GM19193 (cell line): ENCODE measurements around the gene DCST2.

Source experiments
- POLR2A ChIP-seq: IDR thresholded peaks from 4 replicates; pipeline ENCODE4 v1.6.1; 2011; ENCODE audit not compliant: insufficient read depth, insufficient read length; ENCODE audit errors: extremely low read depth

The DCST2 gene

GRCh38 chr1:154996966-154997701 lies 36.4 kb downstream of the DCST2 start:
- TF ChIP-seq POLR2A, result no peak

GRCh38 chr1:154994591-154994990 lies 39.0 kb downstream of the DCST2 start:
- TF ChIP-seq POLR2A, result no peak

GRCh38 chr1:154994269-154994587 lies 39.4 kb downstream of the DCST2 start:
- no peak for TF ChIP-seq POLR2A

GRCh38 chr1:154993572-154994268 lies 39.9 kb downstream of the DCST2 start, which contains the start of gene LENEP:
Gene LENEP, plus strand, starts transcription at chr1:154993586. Its CDS starts 22 bp downstream, at chr1:154993608.
- TF ChIP-seq POLR2A, result no peak

- no peak for TF ChIP-seq POLR2A
These were observed 40.6 kb downstream of the DCST2 start for GRCh38 chr1:154992721-154993571.

GRCh38 chr1:154990276-154990675 lies 43.3 kb downstream of the DCST2 start:
- TF ChIP-seq POLR2A, result no peak

GRCh38 chr1:154989195-154989860 lies 44.3 kb downstream of the DCST2 start:
- peak; percentile 5 for TF ChIP-seq POLR2A

- no peak for TF ChIP-seq POLR2A
These were observed 45.3 kb downstream of the DCST2 start for GRCh38 chr1:154988058-154988954.

GRCh38 chr1:154987326-154987725 lies 46.3 kb downstream of the DCST2 start:
- no peak for TF ChIP-seq POLR2A

- TF ChIP-seq POLR2A, result no peak
These were observed 49.7 kb downstream of the DCST2 start for GRCh38 chr1:154983776-154984466.

GRCh38 chr1:154982897-154983648 lies 50.5 kb downstream of the DCST2 start, which contains the start of gene FLAD1:
Gene FLAD1, plus strand, starts transcription at chr1:154983344. Its CDS starts 351 bp downstream, at chr1:154983695.
- TF ChIP-seq POLR2A, result peak; percentile 70

GRCh38 chr1:154982341-154982740 lies 51.2 kb downstream of the DCST2 start:
- no peak for TF ChIP-seq POLR2A
